GM23338 (cell line): ENCODE data around the gene UBA3. TPM values are rescaled to one million over a fixed set of nuclear protein-coding genes. Genes with fewer than 3 reads are reported as not detected.

Experiments used
- ATAC-seq: fragments of 200-7000 bp; cut with Tn5 transposase; 3 replicates; pipeline ENCODE4 v1.9.1; 2020
- DNase-seq: peaks from one replicate; pipeline ENCODE4 v3.0.0-alpha.2; 2015; ENCODE audit warnings: low spot score
- H2AFZ ChIP-seq: fragments of 200-600 bp; sonication (generic); 2 replicates; pipeline ENCODE4 v1.8.0; 2016; ENCODE audit warnings: antibody characterized with exemption, mild to moderate bottlenecking, moderate library complexity
- H3F3A ChIP-seq: fragments of 200-600 bp; sonication (generic); replicated peaks from 2 replicates; pipeline ENCODE4 v1.8.0; 2017; ENCODE audit warnings: antibody characterized with exemption, mixed run types, low read depth
- H3K27ac ChIP-seq: fragments of 200-600 bp; sonication (generic); 2 replicates; pipeline ENCODE4 v1.6.1; 2016; ENCODE audit warnings: low read depth
- H3K27me3 ChIP-seq: fragments of 200-600 bp; sonication (generic); 2 replicates; pipeline ENCODE4 v1.8.0; 2016; ENCODE audit warnings: mild to moderate bottlenecking, mixed run types, moderate library complexity; ENCODE audit not compliant: insufficient read depth
- H3K36me3 ChIP-seq: fragments of 200-600 bp; sonication (generic); 2 replicates; pipeline ENCODE4 v1.8.0; 2016; ENCODE audit warnings: mild to moderate bottlenecking; ENCODE audit not compliant: insufficient read depth
- H3K4me1 ChIP-seq: fragments of 200-600 bp; sonication (generic); 2 replicates; pipeline ENCODE4 v1.8.0; 2016; ENCODE audit warnings: mild to moderate bottlenecking, moderate library complexity; ENCODE audit not compliant: insufficient read depth
- H3K4me2 ChIP-seq: fragments of 200-600 bp; sonication (generic); 2 replicates; pipeline ENCODE4 v1.7.1; 2017; ENCODE audit warnings: mixed run types
- H3K4me3 ChIP-seq: fragments of 200-600 bp; sonication (generic); 2 replicates; pipeline ENCODE4 v1.6.1; 2016; ENCODE audit warnings: mixed run types
- H3K79me2 ChIP-seq: fragments of 200-600 bp; sonication (generic); replicated peaks from 2 replicates; pipeline ENCODE4 v1.8.0; 2017; ENCODE audit warnings: mild to moderate bottlenecking; ENCODE audit not compliant: insufficient read depth
- H3K9me2 ChIP-seq: fragments of 200-600 bp; sonication (generic); 2 replicates; pipeline ENCODE4 v1.8.0; 2017; ENCODE audit not compliant: insufficient read depth
- H4K20me1 ChIP-seq: fragments of 200-600 bp; sonication (generic); replicated peaks from 2 replicates; pipeline ENCODE4 v1.8.0; 2017; ENCODE audit warnings: mild to moderate bottlenecking; ENCODE audit not compliant: insufficient read depth
- H3K27ac Mint-ChIP-seq: 2 replicates; pipeline ENCODE4 v1.8.0; 2020; ENCODE audit warnings: inconsistent platforms, mild to moderate bottlenecking, moderate library complexity, mixed read lengths
- H3K27me3 Mint-ChIP-seq: 3 replicates; pipeline ENCODE4 v1.8.0; 2022; ENCODE audit warnings: low read depth, mild to moderate bottlenecking, moderate library complexity, mixed read lengths, inconsistent platforms; ENCODE audit not compliant: insufficient read depth, poor library complexity
- H3K36me3 Mint-ChIP-seq: 3 replicates; pipeline ENCODE4 v1.8.0; 2021; ENCODE audit warnings: low read depth, mild to moderate bottlenecking, inconsistent platforms, moderate library complexity, mixed read lengths
- H3K4me1 Mint-ChIP-seq: 3 replicates; pipeline ENCODE4 v1.8.0; 2020; ENCODE audit warnings: mild to moderate bottlenecking, inconsistent platforms, mixed read lengths
- H3K4me3 Mint-ChIP-seq: 3 replicates; pipeline ENCODE4 v1.8.0; 2021; ENCODE audit warnings: moderate library complexity, mild to moderate bottlenecking, inconsistent platforms, mixed read lengths
- H3K9me3 Mint-ChIP-seq: 3 replicates; pipeline ENCODE4 v1.8.0; 2020; ENCODE audit warnings: moderate library complexity, mild to moderate bottlenecking, inconsistent platforms, mixed read lengths
- CTCF ChIP-seq, 2 experiments: fragments of 200-600 bp in 1 of 2; sonication (generic) in 1 of 2; conservative IDR thresholded peaks; 2 replicates each; pipeline versions ENCODE4 v1.5.1 to v1.6.1; 2016 to 2017; ENCODE audit warnings: antibody characterized with exemption in 2 of 2, low read depth in 2 of 2, mild to moderate bottlenecking in 2 of 2, moderate library complexity in 1 of 2
- EZH2 ChIP-seq: fragments of 200-600 bp; sonication (generic); IDR thresholded peaks from one replicate; pipeline ENCODE4 v1.8.0; 2017; ENCODE audit warnings: antibody characterized with exemption, mild to moderate bottlenecking, low read depth; ENCODE audit not compliant: unreplicated experiment
- JUNB ChIP-seq: IDR thresholded peaks from one replicate; pipeline ENCODE4 v1.6.1; 2016; ENCODE audit warnings: antibody characterized with exemption; ENCODE audit not compliant: unreplicated experiment
- NANOG ChIP-seq: IDR thresholded peaks from 2 replicates; pipeline ENCODE4 v1.6.1; 2016; ENCODE audit warnings: antibody characterized with exemption, borderline replicate concordance
- POLR2AphosphoS5 ChIP-seq: IDR thresholded peaks from 2 replicates; pipeline ENCODE4 v1.6.1; 2016; ENCODE audit warnings: antibody characterized with exemption, low read depth
- STAT1 ChIP-seq: IDR thresholded peaks from one replicate; pipeline ENCODE4 v1.6.1; 2016; ENCODE audit warnings: antibody characterized with exemption; ENCODE audit not compliant: unreplicated experiment
- ZNF114 ChIP-seq: fragments of 250-450 bp; sonication (Bioruptor Pico); IDR thresholded peaks from 2 replicates; pipeline ENCODE4 v1.5.0; 2020; ENCODE audit warnings: mild to moderate bottlenecking, moderate library complexity
- ZNF331 ChIP-seq: fragments of 250-450 bp; sonication (Bioruptor Pico); IDR thresholded peaks from 2 replicates; pipeline ENCODE4 v1.5.0; 2020; ENCODE audit warnings: low read depth, mild to moderate bottlenecking, moderate library complexity
- ZNF462 ChIP-seq: fragments of 250-450 bp; sonication (Bioruptor Pico); IDR thresholded peaks from 2 replicates; pipeline ENCODE4 v1.5.0; 2020; ENCODE audit warnings: mild to moderate bottlenecking, moderate library complexity
- polyA plus RNA-seq: library from polyadenylated mRNA; unstranded; fragments of >200 nt; fragmentation: Nextera tagmentation; extraction: Ambion mirVana; gene quantifications from 2 replicates; pipeline ENCODE4 v1.2.1, GENCODE V29; 2016
- total RNA-seq: library from RNA; depleted of rRNA; stranded (reverse); fragments of >200 nt; shearing (Covaris generic); gene quantifications from 2 replicates; pipeline ENCODE4 v1.2.3, GENCODE V29; 2014
- TF ChIP-seq, protein P1 (sequence below): IDR thresholded peaks from 2 replicates; pipeline ENCODE4 v1.6.1; 2016; ENCODE audit warnings: antibody characterized with exemption
- TF ChIP-seq, protein P2 (sequence below): IDR thresholded peaks from one replicate; pipeline ENCODE4 v1.6.1; 2018; ENCODE audit warnings: antibody characterized with exemption; ENCODE audit not compliant: unreplicated experiment

Gene UBA3
- total and polyA plus RNA-seq, 2 experiments from 2014 or later = 53.2 to 85.3 TPM

- H3K9me3 Mint-ChIP-seq = no peaks in the 10 kb centered on the region
- H3K27me3 Mint-ChIP-seq = no peaks in the 10 kb centered on the region
- H3K27ac ChIP-seq = no peak overlapping the region
- peaks cover 31% of the 10 kb centered on the region for H3K79me2 ChIP-seq
- H3K4me1 Mint-ChIP-seq = peaks cover 44% of the 10 kb centered on the region
- no peak overlapping the region for H2AFZ ChIP-seq
- H3K4me2 ChIP-seq = no peak overlapping the region
- H3K27ac Mint-ChIP-seq = no peak overlapping the region
- H3F3A ChIP-seq = no peaks in the 10 kb centered on the region
- no peaks in the 10 kb centered on the region for H4K20me1 ChIP-seq
- no peaks in the 10 kb centered on the region for H3K9me2 ChIP-seq
- ATAC-seq (no peak), DNase-seq (peak; percentile 43)
- TF ChIP-seq, protein P1, sequence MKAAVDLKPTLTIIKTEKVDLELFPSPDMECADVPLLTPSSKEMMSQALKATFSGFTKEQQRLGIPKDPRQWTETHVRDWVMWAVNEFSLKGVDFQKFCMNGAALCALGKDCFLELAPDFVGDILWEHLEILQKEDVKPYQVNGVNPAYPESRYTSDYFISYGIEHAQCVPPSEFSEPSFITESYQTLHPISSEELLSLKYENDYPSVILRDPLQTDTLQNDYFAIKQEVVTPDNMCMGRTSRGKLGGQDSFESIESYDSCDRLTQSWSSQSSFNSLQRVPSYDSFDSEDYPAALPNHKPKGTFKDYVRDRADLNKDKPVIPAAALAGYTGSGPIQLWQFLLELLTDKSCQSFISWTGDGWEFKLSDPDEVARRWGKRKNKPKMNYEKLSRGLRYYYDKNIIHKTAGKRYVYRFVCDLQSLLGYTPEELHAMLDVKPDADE = no peak
- TF ChIP-seq STAT1 (no peak), POLR2AphosphoS5 (no peak), ZNF331 (CRISPR knock-in tag) (no peak), JUNB (no peak), CTCF (conservative IDR thresholded peaks at IDR 0.05; ENCODE audit: low read depth in 2 of 2) (no peak), NANOG (no peak), ZNF462 (no peak), EZH2 (no peak), ZNF114 (no peak)
- TF ChIP-seq, protein P2, sequence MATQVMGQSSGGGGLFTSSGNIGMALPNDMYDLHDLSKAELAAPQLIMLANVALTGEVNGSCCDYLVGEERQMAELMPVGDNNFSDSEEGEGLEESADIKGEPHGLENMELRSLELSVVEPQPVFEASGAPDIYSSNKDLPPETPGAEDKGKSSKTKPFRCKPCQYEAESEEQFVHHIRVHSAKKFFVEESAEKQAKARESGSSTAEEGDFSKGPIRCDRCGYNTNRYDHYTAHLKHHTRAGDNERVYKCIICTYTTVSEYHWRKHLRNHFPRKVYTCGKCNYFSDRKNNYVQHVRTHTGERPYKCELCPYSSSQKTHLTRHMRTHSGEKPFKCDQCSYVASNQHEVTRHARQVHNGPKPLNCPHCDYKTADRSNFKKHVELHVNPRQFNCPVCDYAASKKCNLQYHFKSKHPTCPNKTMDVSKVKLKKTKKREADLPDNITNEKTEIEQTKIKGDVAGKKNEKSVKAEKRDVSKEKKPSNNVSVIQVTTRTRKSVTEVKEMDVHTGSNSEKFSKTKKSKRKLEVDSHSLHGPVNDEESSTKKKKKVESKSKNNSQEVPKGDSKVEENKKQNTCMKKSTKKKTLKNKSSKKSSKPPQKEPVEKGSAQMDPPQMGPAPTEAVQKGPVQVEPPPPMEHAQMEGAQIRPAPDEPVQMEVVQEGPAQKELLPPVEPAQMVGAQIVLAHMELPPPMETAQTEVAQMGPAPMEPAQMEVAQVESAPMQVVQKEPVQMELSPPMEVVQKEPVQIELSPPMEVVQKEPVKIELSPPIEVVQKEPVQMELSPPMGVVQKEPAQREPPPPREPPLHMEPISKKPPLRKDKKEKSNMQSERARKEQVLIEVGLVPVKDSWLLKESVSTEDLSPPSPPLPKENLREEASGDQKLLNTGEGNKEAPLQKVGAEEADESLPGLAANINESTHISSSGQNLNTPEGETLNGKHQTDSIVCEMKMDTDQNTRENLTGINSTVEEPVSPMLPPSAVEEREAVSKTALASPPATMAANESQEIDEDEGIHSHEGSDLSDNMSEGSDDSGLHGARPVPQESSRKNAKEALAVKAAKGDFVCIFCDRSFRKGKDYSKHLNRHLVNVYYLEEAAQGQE = no peak
- peaks cover 4% of the 10 kb centered on the region; the same call in 1 of the 3 replicates for H3K36me3 Mint-ChIP-seq
- H3K4me3 Mint-ChIP-seq = no peak overlapping the region
- H3K4me1 ChIP-seq = peaks cover 37% of the 10 kb centered on the region
- no peaks in the 10 kb centered on the region for H3K36me3 ChIP-seq
- H3K4me3 ChIP-seq = no peak overlapping the region
- H3K27me3 ChIP-seq = no peaks in the 10 kb centered on the region
These were observed 1.6 kb upstream of the UBA3 start for GRCh38 chr3:69081583-69082262.
